ENCODE data around the gene CSAG3.
"Not testable (repeated sequence)": the region's sequence is repeated elsewhere in the genome, so short reads cannot be mapped to it uniquely, and the experiment has no call there.

GRCh38 chrX:152761582-152761981 is 2.6 kb downstream of the CSAG3 start:
- not testable (repeated sequence) for TF ChIP-seq CTCF (IDR thresholded peaks at IDR 0.05; ENCODE audit: borderline replicate concordance, extremely low read depth, low read length, poor library complexity, severe bottlenecking); EZH2 (IDR thresholded peaks at IDR 0.05; ENCODE audit: borderline replicate concordance, low read depth, low read length, severe bottlenecking)
